ENCODE measurements around the gene ZNF784.

The ZNF784 gene

DNA sequence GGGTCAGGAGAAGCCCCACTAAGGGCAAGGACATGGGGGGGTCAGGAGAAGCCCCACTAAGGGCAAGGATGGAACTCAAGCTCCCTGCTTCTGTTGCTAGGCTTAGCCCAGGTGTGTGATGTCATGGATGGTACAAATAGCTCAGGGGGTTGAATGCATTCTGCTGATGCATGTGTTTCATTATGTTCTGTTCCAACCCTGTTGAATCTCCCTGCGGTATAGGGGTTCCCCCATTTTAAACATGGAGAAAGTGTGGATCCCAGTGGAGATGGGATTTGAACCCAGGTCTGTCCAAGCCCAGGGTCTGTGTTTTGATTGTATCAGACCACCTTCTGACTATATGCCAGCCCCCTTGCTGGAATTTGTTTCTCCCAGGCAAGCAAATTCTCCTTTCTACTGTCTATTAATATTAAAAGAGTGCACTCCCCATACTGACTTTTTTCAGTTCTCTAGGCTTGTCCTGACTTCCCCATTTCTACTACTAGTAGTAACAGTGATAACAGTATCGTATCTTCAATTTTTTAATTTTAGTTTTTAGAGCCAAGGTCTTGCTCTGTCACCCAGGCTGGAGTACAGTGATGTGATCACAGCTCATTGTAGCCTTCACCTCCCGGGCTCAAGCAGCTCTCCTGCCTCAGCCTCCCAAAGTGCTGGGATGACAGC, 12.3 kb downstream of the ZNF784 start:
- TF ChIP-seq, protein P1, sequence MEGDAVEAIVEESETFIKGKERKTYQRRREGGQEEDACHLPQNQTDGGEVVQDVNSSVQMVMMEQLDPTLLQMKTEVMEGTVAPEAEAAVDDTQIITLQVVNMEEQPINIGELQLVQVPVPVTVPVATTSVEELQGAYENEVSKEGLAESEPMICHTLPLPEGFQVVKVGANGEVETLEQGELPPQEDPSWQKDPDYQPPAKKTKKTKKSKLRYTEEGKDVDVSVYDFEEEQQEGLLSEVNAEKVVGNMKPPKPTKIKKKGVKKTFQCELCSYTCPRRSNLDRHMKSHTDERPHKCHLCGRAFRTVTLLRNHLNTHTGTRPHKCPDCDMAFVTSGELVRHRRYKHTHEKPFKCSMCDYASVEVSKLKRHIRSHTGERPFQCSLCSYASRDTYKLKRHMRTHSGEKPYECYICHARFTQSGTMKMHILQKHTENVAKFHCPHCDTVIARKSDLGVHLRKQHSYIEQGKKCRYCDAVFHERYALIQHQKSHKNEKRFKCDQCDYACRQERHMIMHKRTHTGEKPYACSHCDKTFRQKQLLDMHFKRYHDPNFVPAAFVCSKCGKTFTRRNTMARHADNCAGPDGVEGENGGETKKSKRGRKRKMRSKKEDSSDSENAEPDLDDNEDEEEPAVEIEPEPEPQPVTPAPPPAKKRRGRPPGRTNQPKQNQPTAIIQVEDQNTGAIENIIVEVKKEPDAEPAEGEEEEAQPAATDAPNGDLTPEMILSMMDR (IDR thresholded peaks at IDR 0.05; ENCODE audit: low read depth, low read length, missing control alignments) = no peak
- no peak for DNase-seq (ENCODE audit: low read depth)
- in situ Hi-C loops (cut with HindIII; ENCODE audit: low sequenced_read_pairs) = loop anchor here (25.0 kb wide), 1 partner anchor 1150 kb away; the partner anchor contains the start of genes CDC42EP5 and LENG9
- no peak overlapping the region for H3K4me3 ChIP-seq (ENCODE audit: low read depth, low read length)

DNA sequence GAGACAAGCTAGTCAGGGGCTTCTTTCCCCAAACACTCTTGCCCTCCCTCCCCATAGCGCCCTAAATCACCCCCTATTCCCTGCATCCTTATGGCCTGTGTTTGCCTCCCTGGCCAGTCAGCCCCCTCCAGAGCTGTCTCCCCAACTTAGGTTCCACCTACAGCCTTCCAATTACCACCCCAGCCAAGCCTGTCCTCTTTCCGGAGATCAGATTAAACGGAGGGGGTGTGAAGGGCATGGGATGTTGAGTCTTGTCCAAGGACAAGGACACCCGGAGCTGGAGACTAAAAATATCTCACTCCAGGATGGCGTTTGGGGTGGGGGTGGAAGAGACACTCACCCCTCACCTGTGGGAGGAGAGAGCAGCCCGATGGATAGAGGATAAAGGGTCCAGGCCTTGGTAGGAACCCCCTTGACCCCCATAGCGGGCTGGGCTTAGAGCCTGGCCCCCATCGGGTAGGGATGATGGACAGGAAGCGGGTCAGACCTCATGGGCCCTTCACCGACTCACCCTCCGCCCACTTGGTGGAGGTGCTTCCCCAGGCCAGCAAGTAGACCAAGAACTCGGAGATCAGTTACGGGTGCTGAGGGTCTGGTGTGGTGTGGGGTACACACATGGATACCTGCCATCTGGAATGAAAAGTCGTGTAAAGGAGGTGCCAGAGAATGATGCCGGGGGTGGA, 12.9 kb downstream of the ZNF784 start:
- in situ Hi-C loops (cut with HindIII; ENCODE audit: low sequenced_read_pairs) = loop anchor here (25.0 kb wide), 1 partner anchor 1149 kb away; the partner anchor contains the start of genes CDC42EP5 and LENG9
- TF ChIP-seq, protein P1 (IDR thresholded peaks at IDR 0.05; ENCODE audit: low read depth, low read length, missing control alignments) = no peak
- H3K4me3 ChIP-seq (ENCODE audit: low read depth, low read length) = no peak overlapping the region
- no peak for DNase-seq (ENCODE audit: low read depth)

DNA sequence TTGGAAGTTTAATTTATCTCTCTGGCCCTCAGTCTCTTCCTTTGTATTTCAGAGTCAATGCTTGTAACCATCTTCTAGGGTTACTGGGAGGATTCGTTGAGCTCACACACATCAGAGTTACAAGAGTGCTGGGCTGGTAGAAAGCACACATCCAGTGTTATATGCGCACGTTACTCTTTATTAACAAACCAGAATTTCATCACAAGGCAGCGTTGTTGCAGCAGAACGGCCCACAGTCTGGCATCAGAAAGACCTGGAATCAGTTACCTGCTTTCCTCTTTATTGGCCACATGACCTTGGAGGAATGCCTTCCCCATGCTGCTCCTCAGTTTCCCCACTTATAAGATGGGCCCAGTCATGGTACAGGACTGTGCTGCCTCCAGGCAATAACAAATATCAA, 15.0 kb downstream of the ZNF784 start:
- TF ChIP-seq, protein P1 (IDR thresholded peaks at IDR 0.05; ENCODE audit: low read depth, low read length, missing control alignments) = no peak
- H3K4me3 ChIP-seq (ENCODE audit: low read depth, low read length) = no peak overlapping the region
- no peak for DNase-seq (ENCODE audit: low read depth)
- in situ Hi-C loops (cut with HindIII; ENCODE audit: low sequenced_read_pairs) = loop anchor here (10.0 to 25.0 kb wide), 2 partner anchors 255 to 1147 kb away; partner anchors contain the start of genes CDC42EP5, COX6B2 and LENG9

DNA sequence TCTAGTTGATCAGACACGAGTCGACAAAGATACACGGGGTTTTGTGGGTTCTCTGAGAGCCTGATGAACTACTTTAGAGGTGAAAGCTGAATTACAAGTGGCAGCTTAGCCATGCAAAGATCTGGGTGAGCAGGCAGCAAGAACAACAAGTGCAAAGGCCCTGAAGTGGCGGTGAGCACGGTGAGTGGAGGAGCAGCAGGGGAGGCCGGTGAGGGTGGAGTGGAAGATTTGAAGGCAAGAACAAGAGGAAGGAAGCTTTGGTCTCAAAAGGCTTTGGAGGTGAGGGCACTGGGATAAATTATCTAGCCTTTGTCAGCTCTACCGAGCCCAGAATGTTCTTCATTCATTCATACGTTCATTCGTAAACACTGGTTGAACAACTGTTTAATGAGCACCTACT, 17.5 kb downstream of the ZNF784 start:
- TF ChIP-seq, protein P1 (IDR thresholded peaks at IDR 0.05; ENCODE audit: low read depth, low read length, missing control alignments) = no peak
- in situ Hi-C loops (cut with HindIII; ENCODE audit: low sequenced_read_pairs) = loop anchor here (10.0 to 25.0 kb wide), 2 partner anchors 252 to 1145 kb away; partner anchors contain the start of genes CDC42EP5, COX6B2 and LENG9
- DNase-seq (ENCODE audit: low read depth) = no peak
- peak overlapping the region; percentile 93 for H3K4me3 ChIP-seq (ENCODE audit: low read depth, low read length)

DNA sequence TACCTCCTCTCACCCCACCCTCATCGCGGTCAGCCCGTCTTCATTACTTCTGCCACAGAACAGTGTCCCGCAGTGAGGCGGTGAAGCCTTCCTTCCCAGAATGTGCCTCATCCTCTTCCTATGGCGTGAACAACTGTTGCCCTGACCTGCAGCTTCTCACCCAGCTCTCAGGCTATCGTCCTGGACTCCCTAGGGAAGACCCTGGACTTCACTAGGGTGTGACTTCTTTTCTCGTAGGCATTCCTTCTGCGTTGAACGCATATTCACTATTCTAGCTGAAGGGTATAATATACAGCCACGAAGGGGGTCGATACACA, 17.9 kb downstream of the ZNF784 start:
- in situ Hi-C loops (cut with HindIII; ENCODE audit: low sequenced_read_pairs) = loop anchor here (10.0 to 25.0 kb wide), 2 partner anchors 252 to 1144 kb away; partner anchors contain the start of genes CDC42EP5, COX6B2 and LENG9
- peak overlapping the region; percentile 93 for H3K4me3 ChIP-seq (ENCODE audit: low read depth, low read length)
- no peak for DNase-seq (ENCODE audit: low read depth)
- TF ChIP-seq, protein P1 (IDR thresholded peaks at IDR 0.05; ENCODE audit: low read depth, low read length, missing control alignments) = no peak

DNA sequence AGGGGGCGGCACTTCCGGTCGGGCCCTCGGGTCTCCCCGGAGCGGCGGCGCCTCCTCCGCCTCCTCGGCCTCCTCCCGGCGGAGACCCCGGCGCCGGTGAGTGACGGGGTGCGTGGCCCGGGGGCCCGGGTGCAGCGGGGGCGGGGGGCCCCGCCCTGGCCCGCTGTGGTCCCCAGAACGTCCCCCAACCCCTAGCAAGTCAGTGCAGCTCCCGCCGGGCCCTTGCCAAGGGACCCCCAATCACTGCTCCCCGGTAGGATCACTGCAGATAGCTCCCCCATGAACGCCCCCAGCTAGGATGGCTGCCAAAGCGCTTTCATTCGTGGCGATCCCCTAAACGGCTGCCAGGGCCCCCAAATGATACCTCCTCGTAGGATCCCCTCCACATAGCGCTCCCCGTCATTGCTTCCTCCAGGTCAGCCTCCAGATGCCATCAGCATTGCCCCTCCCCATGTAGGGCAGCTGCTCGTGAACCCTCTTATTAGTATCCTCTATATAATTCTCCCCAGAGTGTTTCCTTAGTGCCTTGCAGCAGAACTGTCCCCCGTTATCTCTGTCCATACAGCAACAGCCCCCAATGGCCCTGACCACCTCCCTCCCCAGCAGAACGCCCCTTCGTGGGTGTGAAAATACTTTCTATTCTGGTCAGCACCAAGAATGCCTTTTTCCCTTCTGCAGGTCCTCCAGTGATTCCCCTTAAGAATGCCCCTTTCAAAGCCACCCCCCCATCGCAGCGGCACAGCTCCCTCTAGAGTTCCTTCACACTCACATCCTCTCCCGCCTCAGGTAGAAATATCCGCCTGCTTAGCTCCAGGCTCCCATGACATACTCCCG, 18.5 kb downstream of the ZNF784 start, which contains the start of gene ZNF865:
TSS of gene ZNF865 (plus strand) at position 11 of the 834 bp plus-strand sequence. CDS start 7,972 bp downstream, outside the sequence.
- TF ChIP-seq, protein P1 (IDR thresholded peaks at IDR 0.05; ENCODE audit: low read depth, low read length, missing control alignments) = peak; percentile 91

More for the DNA sequence above, 18.5 kb downstream of the ZNF784 start, which contains the start of gene ZNF865:
- H3K4me3 ChIP-seq (ENCODE audit: low read depth, low read length) = peak within 1 kb of the TSS; percentile 93
- DNase-seq (ENCODE audit: low read depth) = peak; percentile 78
- in situ Hi-C loops (cut with HindIII; ENCODE audit: low sequenced_read_pairs) = loop anchor here (10.0 to 25.0 kb wide), 2 partner anchors 251 to 1144 kb away; partner anchors contain the start of genes CDC42EP5, COX6B2 and LENG9

All from astrocyte of the cerebellum (primary cell).